PFSK-1 (cell line): ENCODE data around the gene MCTP1.

Experiments used
- FOXP2 ChIP-seq: optimal IDR thresholded peaks from 2 replicates; pipeline ENCODE3; 2011; ENCODE audit warnings: borderline replicate concordance, control low read depth, inconsistent platforms; ENCODE audit not compliant: insufficient read depth; ENCODE audit errors: extremely low read length, extremely low read depth
- POLR2AphosphoS5 ChIP-seq: IDR thresholded peaks from 2 replicates; pipeline ENCODE4 v1.6.1; 2012; ENCODE audit warnings: low read depth, mild to moderate bottlenecking, control low read depth, low read length, moderate library complexity
- SIN3A ChIP-seq: IDR thresholded peaks from 2 replicates; pipeline ENCODE4 v1.6.1; 2012; ENCODE audit warnings: mild to moderate bottlenecking, low read length, moderate library complexity, borderline replicate concordance; ENCODE audit not compliant: insufficient read depth
- TAF1 ChIP-seq: IDR thresholded peaks from 2 replicates; pipeline ENCODE4 v1.6.1; 2012; ENCODE audit warnings: low read length, control low read depth, borderline replicate concordance; ENCODE audit not compliant: insufficient read depth
- TF ChIP-seq, protein P1 (sequence below), 2 experiments: IDR thresholded peaks; 2 replicates each; pipeline versions ENCODE4 v1.6.1 to v1.8.0; 2011 to 2012; ENCODE audit warnings: low read depth in 2 of 2, low read length in 2 of 2, control low read depth in 1 of 2, inconsistent platforms in 1 of 2, mild to moderate bottlenecking in 1 of 2, moderate library complexity in 1 of 2; ENCODE audit not compliant: insufficient read depth in 1 of 2

Gene MCTP1

GRCh38 chr5:95148453-95148852 is 136.4 kb downstream of the MCTP1 start:
- TF ChIP-seq POLR2AphosphoS5, result no peak

- TF ChIP-seq SIN3A (no peak), POLR2AphosphoS5 (no peak), FOXP2 (no peak), TAF1 (no peak)
- TF ChIP-seq, protein P1, sequence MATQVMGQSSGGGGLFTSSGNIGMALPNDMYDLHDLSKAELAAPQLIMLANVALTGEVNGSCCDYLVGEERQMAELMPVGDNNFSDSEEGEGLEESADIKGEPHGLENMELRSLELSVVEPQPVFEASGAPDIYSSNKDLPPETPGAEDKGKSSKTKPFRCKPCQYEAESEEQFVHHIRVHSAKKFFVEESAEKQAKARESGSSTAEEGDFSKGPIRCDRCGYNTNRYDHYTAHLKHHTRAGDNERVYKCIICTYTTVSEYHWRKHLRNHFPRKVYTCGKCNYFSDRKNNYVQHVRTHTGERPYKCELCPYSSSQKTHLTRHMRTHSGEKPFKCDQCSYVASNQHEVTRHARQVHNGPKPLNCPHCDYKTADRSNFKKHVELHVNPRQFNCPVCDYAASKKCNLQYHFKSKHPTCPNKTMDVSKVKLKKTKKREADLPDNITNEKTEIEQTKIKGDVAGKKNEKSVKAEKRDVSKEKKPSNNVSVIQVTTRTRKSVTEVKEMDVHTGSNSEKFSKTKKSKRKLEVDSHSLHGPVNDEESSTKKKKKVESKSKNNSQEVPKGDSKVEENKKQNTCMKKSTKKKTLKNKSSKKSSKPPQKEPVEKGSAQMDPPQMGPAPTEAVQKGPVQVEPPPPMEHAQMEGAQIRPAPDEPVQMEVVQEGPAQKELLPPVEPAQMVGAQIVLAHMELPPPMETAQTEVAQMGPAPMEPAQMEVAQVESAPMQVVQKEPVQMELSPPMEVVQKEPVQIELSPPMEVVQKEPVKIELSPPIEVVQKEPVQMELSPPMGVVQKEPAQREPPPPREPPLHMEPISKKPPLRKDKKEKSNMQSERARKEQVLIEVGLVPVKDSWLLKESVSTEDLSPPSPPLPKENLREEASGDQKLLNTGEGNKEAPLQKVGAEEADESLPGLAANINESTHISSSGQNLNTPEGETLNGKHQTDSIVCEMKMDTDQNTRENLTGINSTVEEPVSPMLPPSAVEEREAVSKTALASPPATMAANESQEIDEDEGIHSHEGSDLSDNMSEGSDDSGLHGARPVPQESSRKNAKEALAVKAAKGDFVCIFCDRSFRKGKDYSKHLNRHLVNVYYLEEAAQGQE (IDR thresholded peaks at IDR 0.05; ENCODE audit: insufficient read depth in 1 of 2, low read depth in 2 of 2, low read length in 2 of 2), result no peak
Measured at GRCh38 chr5:95142145-95142544, 142.7 kb downstream of the MCTP1 start.

DNA sequence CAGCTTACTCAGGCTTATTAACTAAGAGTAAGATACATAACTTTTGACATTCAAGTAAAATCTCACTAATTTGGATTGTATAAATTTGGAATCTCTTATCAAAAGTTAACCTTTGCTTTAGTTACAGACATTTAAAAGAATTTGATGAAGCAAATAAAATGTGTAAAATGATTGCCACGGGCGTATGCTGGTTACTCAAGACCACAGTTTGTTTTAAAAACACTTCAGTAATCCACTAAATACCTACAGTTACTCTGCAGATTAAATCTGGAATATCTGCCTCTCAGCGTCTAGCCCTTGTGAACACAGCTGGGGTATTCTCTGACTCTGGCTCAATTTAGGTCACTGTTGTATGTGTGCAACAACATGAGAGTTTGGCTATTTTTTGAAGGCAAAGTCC is 143.8 kb downstream of the MCTP1 start:
- TF ChIP-seq POLR2AphosphoS5, result no peak
- TF ChIP-seq TAF1, result no peak

- TF ChIP-seq TAF1 (no peak), POLR2AphosphoS5 (no peak), SIN3A (no peak), FOXP2 (no peak)
- TF ChIP-seq, protein P1 (IDR thresholded peaks at IDR 0.05; ENCODE audit: insufficient read depth in 1 of 2, low read depth in 2 of 2, low read length in 2 of 2), result no peak
Measured at GRCh38 chr5:95134326-95134725, 150.6 kb downstream of the MCTP1 start.

- TF ChIP-seq POLR2AphosphoS5 (no peak), TAF1 (no peak), FOXP2 (no peak), SIN3A (no peak)
- TF ChIP-seq, protein P1 (IDR thresholded peaks at IDR 0.05; ENCODE audit: insufficient read depth in 1 of 2, low read depth in 2 of 2, low read length in 2 of 2), result no peak
Measured at GRCh38 chr5:95132096-95132495, 152.8 kb downstream of the MCTP1 start.

- TF ChIP-seq SIN3A, result no peak
- TF ChIP-seq, protein P1 (IDR thresholded peaks at IDR 0.05; ENCODE audit: insufficient read depth in 1 of 2, low read depth in 2 of 2, low read length in 2 of 2), result no peak
- TF ChIP-seq TAF1, result no peak
- TF ChIP-seq POLR2AphosphoS5, result no peak
Measured at GRCh38 chr5:95130941-95131340, 154.0 kb downstream of the MCTP1 start.
